ENCODE data around the gene DNAH3.
"Not testable (repeated sequence)": the region's sequence is repeated elsewhere in the genome, so short reads cannot be mapped to it uniquely, and the experiment has no call there.

Gene DNAH3, protein sequence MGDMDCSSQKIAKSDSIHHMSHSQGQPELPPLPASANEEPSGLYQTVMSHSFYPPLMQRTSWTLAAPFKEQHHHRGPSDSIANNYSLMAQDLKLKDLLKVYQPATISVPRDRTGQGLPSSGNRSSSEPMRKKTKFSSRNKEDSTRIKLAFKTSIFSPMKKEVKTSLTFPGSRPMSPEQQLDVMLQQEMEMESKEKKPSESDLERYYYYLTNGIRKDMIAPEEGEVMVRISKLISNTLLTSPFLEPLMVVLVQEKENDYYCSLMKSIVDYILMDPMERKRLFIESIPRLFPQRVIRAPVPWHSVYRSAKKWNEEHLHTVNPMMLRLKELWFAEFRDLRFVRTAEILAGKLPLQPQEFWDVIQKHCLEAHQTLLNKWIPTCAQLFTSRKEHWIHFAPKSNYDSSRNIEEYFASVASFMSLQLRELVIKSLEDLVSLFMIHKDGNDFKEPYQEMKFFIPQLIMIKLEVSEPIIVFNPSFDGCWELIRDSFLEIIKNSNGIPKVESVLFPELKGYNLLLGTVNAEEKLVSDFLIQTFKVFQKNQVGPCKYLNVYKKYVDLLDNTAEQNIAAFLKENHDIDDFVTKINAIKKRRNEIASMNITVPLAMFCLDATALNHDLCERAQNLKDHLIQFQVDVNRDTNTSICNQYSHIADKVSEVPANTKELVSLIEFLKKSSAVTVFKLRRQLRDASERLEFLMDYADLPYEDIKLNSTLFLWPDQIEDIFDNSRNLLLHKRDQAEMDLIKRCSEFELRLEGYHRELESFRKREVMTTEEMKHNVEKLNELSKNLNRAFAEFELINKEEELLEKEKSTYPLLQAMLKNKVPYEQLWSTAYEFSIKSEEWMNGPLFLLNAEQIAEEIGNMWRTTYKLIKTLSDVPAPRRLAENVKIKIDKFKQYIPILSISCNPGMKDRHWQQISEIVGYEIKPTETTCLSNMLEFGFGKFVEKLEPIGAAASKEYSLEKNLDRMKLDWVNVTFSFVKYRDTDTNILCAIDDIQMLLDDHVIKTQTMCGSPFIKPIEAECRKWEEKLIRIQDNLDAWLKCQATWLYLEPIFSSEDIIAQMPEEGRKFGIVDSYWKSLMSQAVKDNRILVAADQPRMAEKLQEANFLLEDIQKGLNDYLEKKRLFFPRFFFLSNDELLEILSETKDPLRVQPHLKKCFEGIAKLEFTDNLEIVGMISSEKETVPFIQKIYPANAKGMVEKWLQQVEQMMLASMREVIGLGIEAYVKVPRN (N-terminal part only)

GRCh38 chr16:21150375-21151001 is at the start of gene DNAH3:
DNAH3 (minus strand) TSS chr16:21150846; CDS start chr16:21150319, 527 bp downstream.
- no peaks in the 10 kb centered on the region for H3K36me3 Mint-ChIP-seq
- no peaks in the 10 kb centered on the region for H3K9me3 Mint-ChIP-seq
- no peak for ATAC-seq
- H3K27ac Mint-ChIP-seq = no peak within 1 kb of the TSS
- H3K4me3 Mint-ChIP-seq = no peak within 1 kb of the TSS
- H3K4me1 Mint-ChIP-seq = no peaks in the 10 kb centered on the region
- no peak for DNase-seq (ENCODE audit: low spot score in 2 of 2)

DNA sequence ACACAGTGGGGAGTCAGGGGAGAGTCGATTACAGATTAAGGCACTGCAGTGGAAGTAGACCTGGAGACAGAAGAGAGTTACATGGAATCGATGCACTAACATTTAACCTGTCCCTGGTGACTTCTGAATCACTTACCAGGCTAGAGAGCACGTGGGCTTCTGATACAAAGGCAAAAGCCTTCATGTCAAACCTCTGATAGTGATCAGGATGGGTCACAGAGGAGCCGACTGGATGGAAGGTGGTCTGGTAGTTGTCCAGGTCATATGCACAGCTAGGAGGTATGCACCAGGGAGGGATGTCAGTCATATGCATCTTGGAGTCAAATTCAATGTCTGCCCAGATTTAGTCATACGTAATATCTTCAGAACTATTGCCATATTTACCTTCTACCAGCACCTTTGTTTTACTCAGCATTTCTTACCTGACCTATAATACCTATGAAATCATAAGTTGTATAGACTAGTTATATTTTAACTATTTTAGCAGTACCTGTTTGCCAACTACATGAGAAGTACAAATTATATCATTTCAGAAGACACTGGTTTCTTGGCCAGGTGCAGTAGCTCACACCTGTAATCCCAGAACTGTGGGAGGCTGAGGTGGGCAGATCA is 49.1 kb upstream of the DNAH3 start:
- Mint-ChIP-seq H3K4me3 (no peak overlapping the region), H3K36me3 (no peaks in the 10 kb centered on the region), H3K4me1 (peaks cover 3% of the 10 kb centered on the region), H3K27ac (no peak overlapping the region), H3K9me3 (no peaks in the 10 kb centered on the region)
- DNase-seq (ENCODE audit: low spot score in 2 of 2) (no peak), ATAC-seq (no peak)

GRCh38 chr16:21197621-21198020 is 47.0 kb upstream of the DNAH3 start:
- Mint-ChIP-seq H3K4me3 (no peak overlapping the region), H3K9me3 (no peaks in the 10 kb centered on the region), H3K4me1 (peaks cover 7% of the 10 kb centered on the region), H3K27ac (no peak overlapping the region), H3K36me3 (no peaks in the 10 kb centered on the region)
- DNase-seq (ENCODE audit: low spot score in 2 of 2) (no peak), ATAC-seq (no peak)

- no peak for ATAC-seq
- Mint-ChIP-seq H3K27ac (no peak overlapping the region), H3K4me1 (peaks cover 7% of the 10 kb centered on the region), H3K9me3 (no peaks in the 10 kb centered on the region), H3K4me3 (no peak overlapping the region), H3K36me3 (no peaks in the 10 kb centered on the region)
- DNase-seq (ENCODE audit: low spot score in 2 of 2) = no peak
Measured at GRCh38 chr16:21197112-21197511, 46.5 kb upstream of the DNAH3 start.

GRCh38 chr16:21195330-21195729 is 44.7 kb upstream of the DNAH3 start:
- not testable (repeated sequence) for H3K9me3 Mint-ChIP-seq; H3K4me1 Mint-ChIP-seq; H3K27ac Mint-ChIP-seq; H3K4me3 Mint-ChIP-seq; ATAC-seq; H3K36me3 Mint-ChIP-seq; DNase-seq (ENCODE audit: low spot score in 2 of 2)

DNA sequence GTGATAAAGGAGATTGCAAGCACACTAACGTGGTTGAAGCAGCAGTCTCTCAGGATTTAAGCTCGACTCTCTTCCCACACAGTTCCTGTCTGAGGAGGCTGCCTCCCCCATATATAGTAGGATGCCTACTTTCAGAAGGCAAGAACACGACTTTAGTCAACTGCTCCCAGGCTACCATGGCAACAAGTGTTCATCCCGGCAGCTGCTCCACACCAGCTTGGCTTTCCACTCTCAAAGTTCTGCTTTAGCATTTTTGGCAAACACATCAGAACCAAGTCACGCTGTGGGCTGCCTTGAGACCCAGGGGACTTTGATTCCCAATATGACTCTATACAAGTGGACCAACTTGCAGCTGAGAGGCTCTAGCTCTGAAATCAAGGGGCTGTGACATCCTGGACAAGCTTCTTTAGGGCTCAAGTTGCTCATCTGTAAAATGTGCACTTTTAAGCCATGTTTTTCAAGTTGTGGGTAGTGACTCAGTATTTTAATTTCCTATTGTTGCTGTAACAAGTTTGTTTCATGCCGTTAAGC is 44.2 kb upstream of the DNAH3 start:
- H3K4me3 Mint-ChIP-seq = no peak overlapping the region
- H3K27ac Mint-ChIP-seq = no peak overlapping the region
- peaks cover 3% of the 10 kb centered on the region for H3K9me3 Mint-ChIP-seq
- peak; percentile 44 for ATAC-seq
- peaks cover 7% of the 10 kb centered on the region for H3K4me1 Mint-ChIP-seq
- H3K36me3 Mint-ChIP-seq = no peaks in the 10 kb centered on the region
- DNase-seq (ENCODE audit: low spot score in 2 of 2) = no peak

- H3K27ac Mint-ChIP-seq = no peak overlapping the region
- H3K4me3 Mint-ChIP-seq = no peak overlapping the region
Measured at GRCh38 chr16:21192991-21193390, 42.3 kb upstream of the DNAH3 start.

DNA sequence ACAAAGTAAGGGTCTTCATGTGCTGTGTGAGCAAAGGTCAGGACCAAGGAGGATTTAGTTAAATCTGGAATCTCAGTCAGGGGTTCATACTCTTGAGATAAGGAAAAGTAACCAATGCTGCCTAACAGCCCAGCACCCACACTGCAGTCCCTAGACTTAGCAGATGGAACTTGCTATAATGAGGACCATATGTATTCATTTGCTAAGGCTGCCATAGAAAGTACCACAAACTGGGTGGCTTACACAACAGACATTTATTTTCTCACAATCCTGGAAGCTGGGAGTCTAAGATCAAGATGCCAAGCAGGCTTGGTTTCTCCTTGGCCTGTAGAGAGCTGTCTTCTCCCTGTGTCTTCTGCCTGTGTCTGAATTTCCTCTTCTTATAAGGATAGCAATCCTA is 40.0 kb upstream of the DNAH3 start:
- DNase-seq (ENCODE audit: low spot score in 2 of 2) (no peak), ATAC-seq (no peak)
- H3K36me3 Mint-ChIP-seq = no peaks in the 10 kb centered on the region
- no peak overlapping the region for H3K4me3 Mint-ChIP-seq
- peaks cover 3% of the 10 kb centered on the region for H3K9me3 Mint-ChIP-seq
- H3K27ac Mint-ChIP-seq = no peak overlapping the region
- peaks cover 12% of the 10 kb centered on the region for H3K4me1 Mint-ChIP-seq

More at GRCh38 chr16:21192991-21193390, 42.3 kb upstream of the DNAH3 start:
- Mint-ChIP-seq H3K9me3 (peaks cover 3% of the 10 kb centered on the region), H3K36me3 (no peaks in the 10 kb centered on the region), H3K4me1 (peaks cover 12% of the 10 kb centered on the region)
- no peak for DNase-seq (ENCODE audit: low spot score in 2 of 2)
- no peak for ATAC-seq

DNA sequence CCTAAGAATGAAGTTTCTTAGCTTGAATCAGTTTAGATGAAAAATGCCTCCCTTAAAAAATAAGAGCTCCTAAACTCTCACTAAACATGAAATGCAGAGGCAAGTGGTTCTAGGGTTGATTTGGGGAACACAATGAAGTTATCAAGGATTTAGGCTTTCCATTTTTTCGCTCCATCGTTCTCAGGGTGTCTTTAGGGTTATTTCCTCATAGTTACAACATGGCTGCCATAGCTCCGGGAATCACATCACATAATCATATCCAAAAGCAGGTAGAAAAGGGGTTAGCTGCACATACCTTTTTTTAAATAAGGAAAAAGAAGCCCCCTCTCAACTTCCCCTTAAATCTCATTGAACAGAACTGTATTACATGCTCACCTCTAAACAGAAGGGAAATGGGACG is 39.4 kb upstream of the DNAH3 start:
- DNase-seq (ENCODE audit: low spot score in 2 of 2) (no peak), ATAC-seq (no peak)
- Mint-ChIP-seq H3K4me3 (no peak overlapping the region), H3K36me3 (no peaks in the 10 kb centered on the region), H3K9me3 (peaks cover 4% of the 10 kb centered on the region), H3K4me1 (peaks cover 14% of the 10 kb centered on the region), H3K27ac (no peak overlapping the region)

GRCh38 chr16:21189311-21189710 is 38.7 kb upstream of the DNAH3 start:
- Mint-ChIP-seq H3K36me3 (no peaks in the 10 kb centered on the region), H3K27ac (no peak overlapping the region), H3K4me1 (peaks cover 14% of the 10 kb centered on the region), H3K9me3 (peaks cover 6% of the 10 kb centered on the region), H3K4me3 (no peak overlapping the region)
- DNase-seq (ENCODE audit: low spot score in 2 of 2) (no peak), ATAC-seq (no peak)

- DNase-seq (ENCODE audit: low spot score in 2 of 2) (no peak), ATAC-seq (no peak)
- H3K27ac Mint-ChIP-seq = no peak overlapping the region
- peaks cover 6% of the 10 kb centered on the region for H3K9me3 Mint-ChIP-seq
- H3K36me3 Mint-ChIP-seq = no peaks in the 10 kb centered on the region
- no peak overlapping the region for H3K4me3 Mint-ChIP-seq
- peaks cover 16% of the 10 kb centered on the region for H3K4me1 Mint-ChIP-seq
Measured at GRCh38 chr16:21186326-21186691, 35.7 kb upstream of the DNAH3 start.

GRCh38 chr16:21185659-21186325 is 35.1 kb upstream of the DNAH3 start:
- ATAC-seq (no peak), DNase-seq (ENCODE audit: low spot score in 2 of 2) (no peak)
- peaks cover 6% of the 10 kb centered on the region for H3K9me3 Mint-ChIP-seq
- H3K4me1 Mint-ChIP-seq = peaks cover 16% of the 10 kb centered on the region
- H3K27ac Mint-ChIP-seq = no peak overlapping the region
- H3K36me3 Mint-ChIP-seq = peaks cover under 1% of the 10 kb centered on the region
- no peak overlapping the region for H3K4me3 Mint-ChIP-seq

DNA sequence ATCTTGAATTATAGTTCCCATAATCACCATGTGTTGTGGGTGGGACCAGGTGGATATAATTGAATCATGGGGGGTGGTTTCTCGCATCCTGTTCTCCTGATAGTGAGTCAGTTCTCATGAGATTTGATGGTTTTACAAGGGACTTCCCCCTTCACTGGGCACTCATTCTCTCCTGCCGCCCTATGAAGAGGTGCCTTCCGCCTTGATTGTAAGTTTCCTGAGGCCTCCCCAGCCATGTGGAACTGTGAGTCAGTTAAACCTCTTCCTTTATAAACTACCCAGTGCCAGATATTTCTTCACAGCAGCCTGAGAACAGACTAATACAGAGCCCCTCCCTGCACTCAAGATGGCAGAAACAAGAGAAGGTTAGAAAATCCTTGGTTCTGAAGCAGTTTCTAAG is 34.2 kb upstream of the DNAH3 start:
- Mint-ChIP-seq H3K36me3 (peaks cover 11% of the 10 kb centered on the region), H3K9me3 (peaks cover 3% of the 10 kb centered on the region), H3K4me1 (peaks cover 16% of the 10 kb centered on the region), H3K4me3 (no peak overlapping the region), H3K27ac (no peak overlapping the region)
- ATAC-seq = peak; percentile 71
- DNase-seq (ENCODE audit: low spot score in 2 of 2) = peak in 1 of 2 donors; percentile 50

GRCh38 chr16:21183995-21184394 is 33.3 kb upstream of the DNAH3 start:
- Mint-ChIP-seq H3K4me3 (no peak overlapping the region), H3K4me1 (peaks cover 16% of the 10 kb centered on the region), H3K36me3 (peaks cover 16% of the 10 kb centered on the region), H3K27ac (no peak overlapping the region), H3K9me3 (peaks cover 3% of the 10 kb centered on the region)
- no peak for DNase-seq (ENCODE audit: low spot score in 2 of 2)
- ATAC-seq = no peak
